HepG2 (cell line): ENCODE data around the gene ANTXR1.

Experiments
- ARNTL ChIP-seq: sonication (generic); formaldehyde crosslinking; IDR thresholded peaks from 2 replicates; pipeline ENCODE4 v1.4.0; 2020; ENCODE audit warnings: mild to moderate bottlenecking, missing genetic modification reagents
- ATAD3A ChIP-seq: sonication (generic); formaldehyde crosslinking; IDR thresholded peaks from 2 replicates; pipeline ENCODE4 v1.4.0; 2020; ENCODE audit warnings: missing genetic modification reagents
- BRCA1 ChIP-seq: sonication (generic); formaldehyde crosslinking; IDR thresholded peaks from 2 replicates; pipeline ENCODE4 v1.4.0; 2020; ENCODE audit warnings: missing genetic modification reagents
- EZH2 ChIP-seq: conservative IDR thresholded peaks from 2 replicates; pipeline ENCODE4 v1.6.1; 2012; ENCODE audit warnings: mild to moderate bottlenecking, low read depth, low read length, moderate library complexity
- KDM2A ChIP-seq: sonication (generic); formaldehyde crosslinking; IDR thresholded peaks from 2 replicates; pipeline ENCODE4 v1.4.0; 2020; ENCODE audit warnings: low read depth, missing genetic modification reagents, borderline replicate concordance
- SETDB1 ChIP-seq: sonication (generic); formaldehyde crosslinking; IDR thresholded peaks from 2 replicates; pipeline ENCODE4 v1.5.1; 2020; ENCODE audit warnings: missing genetic modification reagents, mild to moderate bottlenecking, borderline replicate concordance
- SP2 ChIP-seq: sonication (generic); formaldehyde crosslinking; IDR thresholded peaks from 2 replicates; pipeline ENCODE4 v1.5.1; 2020; ENCODE audit warnings: mild to moderate bottlenecking, missing genetic modification reagents
- TOPORS ChIP-seq: sonication (generic); formaldehyde crosslinking; IDR thresholded peaks from 2 replicates; pipeline ENCODE4 v1.8.0; 2023; ENCODE audit warnings: mild to moderate bottlenecking, missing genetic modification reagents
- ZFAT ChIP-seq: sonication (generic); formaldehyde crosslinking; conservative IDR thresholded peaks from 2 replicates; pipeline ENCODE4 v1.8.1; 2023; ENCODE audit warnings: missing genetic modification reagents, inconsistent platforms
- ZNF710 ChIP-seq: sonication (generic); formaldehyde crosslinking; IDR thresholded peaks from 2 replicates; pipeline ENCODE4 v1.5.0; 2020; ENCODE audit warnings: mild to moderate bottlenecking, missing genetic modification reagents, borderline replicate concordance

- TF ChIP-seq EZH2 (no peak), ZNF710 (CRISPR knock-in tag) (no peak), ZFAT (CRISPR knock-in tag) (no peak), TOPORS (CRISPR knock-in tag) (no peak), SP2 (CRISPR knock-in tag) (no peak), KDM2A (CRISPR knock-in tag) (no peak), BRCA1 (CRISPR knock-in tag) (no peak), ARNTL (CRISPR knock-in tag) (no peak), ATAD3A (no peak), SETDB1 (no peak)
Measured at GRCh38 chr2:69033461-69034095, 20.6 kb downstream of the ANTXR1 start.
